HG02938 (cell line): Measurements from ENCODE around the gene ZNF367.
A peak's percentile ranks its signal among the peaks of the same experiment; 100 is the strongest.

ENCODE experiments used
- ATAC-seq: cut with Tn5 transposase; IDR thresholded peaks from one replicate; pipeline ENCODE4 v1.9.1; 2021; ENCODE audit warnings: mild to moderate bottlenecking, moderate library complexity; ENCODE audit not compliant: unreplicated experiment

The ZNF367 gene

DNA sequence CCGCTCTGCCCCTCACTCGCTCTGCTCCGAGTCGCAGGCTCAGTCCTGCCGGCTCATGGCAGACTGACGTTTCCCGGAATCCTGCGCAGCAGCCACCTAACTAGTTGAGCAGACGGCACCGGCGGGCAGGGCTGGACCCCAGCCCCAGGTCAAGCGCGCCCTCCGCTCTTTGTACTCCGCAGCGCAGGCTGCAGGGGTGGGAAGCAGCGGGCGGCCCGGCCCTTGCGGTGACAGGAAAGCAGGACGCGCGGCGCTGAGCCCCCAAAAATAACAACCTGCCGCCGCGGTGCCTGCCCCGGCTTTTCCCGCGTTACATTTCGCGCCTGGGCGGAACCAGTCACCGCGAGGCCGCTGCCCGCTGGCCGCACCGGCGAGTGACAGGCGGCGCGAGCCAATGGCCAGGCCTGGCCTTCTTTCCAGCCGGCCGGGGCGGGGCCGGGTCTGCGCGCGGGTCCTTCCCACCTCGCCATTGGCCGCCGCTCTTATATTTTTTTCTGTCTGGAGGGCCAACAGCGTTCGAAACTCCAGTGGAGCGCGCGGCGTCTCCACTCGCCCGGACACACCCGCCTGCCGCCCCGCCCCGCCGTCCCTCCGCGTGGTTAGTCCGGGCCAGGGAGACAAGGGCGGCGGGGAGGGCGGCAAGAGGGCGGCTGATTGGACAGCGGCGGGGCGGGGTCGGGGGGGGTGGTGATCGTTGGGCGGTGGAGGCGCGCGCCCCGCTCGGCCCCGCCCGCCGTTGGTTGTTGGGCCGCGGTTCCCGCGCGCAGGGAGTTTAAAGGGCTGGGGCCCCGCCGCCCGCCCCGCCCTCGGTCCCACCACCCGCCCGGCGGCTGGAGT is at the start of gene ZNF367:
Gene ZNF367, minus strand, starts transcription at position 288 of the 837 bp plus-strand sequence. CDS start 338 bp downstream, outside the sequence.
- ATAC-seq = peak; percentile 46

DNA sequence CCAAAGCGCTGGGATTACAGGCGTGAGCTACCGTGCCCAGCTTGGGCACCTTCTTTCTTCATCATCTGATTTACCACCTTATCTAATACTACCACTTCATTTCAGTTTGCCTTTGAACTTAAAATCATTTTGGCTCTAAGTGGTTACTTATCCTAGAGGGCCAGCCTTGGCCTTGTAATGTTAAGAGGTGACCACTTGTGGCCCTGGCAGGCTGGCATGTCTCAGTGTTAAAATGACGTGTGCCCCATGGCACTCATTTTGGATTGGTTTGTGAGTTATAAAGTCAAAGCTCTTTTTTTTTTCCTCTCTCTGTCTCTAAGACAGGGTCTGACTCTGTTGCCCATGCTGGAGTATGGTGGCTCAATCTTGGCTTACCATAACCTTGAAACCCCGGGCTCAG is 49.6 kb upstream of the ZNF367 start:
- no peak for ATAC-seq

DNA sequence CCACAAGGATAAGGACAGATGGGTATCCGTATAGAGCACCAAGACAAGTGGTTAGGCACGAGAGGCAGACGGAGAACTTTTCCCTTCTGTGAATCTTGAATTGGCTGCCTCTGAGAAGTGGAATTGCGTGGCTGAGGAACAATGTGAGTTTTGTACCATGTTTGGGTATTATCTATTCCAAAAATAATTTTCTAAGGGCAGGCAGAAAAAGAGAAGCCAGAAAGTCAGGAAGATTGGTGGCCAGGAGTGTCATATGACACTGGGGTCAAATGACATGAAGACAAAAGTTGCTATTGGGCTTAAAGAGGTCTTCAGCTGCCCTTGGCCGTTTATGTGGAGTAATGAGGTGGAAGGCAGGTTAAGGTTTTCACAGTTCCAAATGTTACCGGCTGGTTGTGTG is 46.3 kb upstream of the ZNF367 start:
- no peak for ATAC-seq

DNA sequence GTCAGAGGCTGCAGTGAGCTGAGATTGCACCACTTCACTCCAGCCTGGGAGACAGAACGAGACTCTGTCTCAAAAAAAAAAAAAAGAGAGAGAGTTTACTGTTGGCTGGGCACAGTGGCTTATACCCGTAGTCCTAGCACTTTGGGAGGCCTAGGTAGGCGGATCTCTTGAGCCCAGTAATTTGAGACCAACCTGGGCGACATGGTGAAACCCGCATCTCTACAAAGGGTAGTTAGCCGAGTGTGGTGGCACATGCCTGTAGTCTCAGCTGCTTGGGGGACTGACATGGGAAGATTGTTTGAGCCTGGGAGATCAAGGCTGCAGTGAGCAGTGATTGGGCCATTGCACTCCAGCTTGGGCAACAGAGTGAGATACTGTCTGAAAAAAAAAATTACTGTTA is 44.4 kb upstream of the ZNF367 start:
- ATAC-seq = no peak

DNA sequence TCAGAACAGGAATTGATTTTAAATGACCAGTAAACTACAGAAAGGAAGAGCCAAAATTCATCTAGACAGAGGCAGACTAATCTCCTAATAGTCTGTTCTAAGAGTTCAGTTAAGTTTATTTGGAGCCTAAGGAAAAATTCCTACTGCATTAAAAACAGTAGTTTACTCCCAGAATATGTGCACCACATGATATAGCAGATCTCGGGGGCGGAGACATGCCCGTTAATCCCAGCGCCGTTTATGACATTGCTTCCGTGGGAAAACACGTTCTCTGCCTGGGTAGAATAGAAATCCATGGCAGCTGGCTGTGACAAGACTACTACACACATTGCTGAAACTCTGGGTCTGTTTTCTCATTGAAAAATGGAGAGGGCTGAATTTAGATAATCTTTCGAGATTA is 43.2 kb upstream of the ZNF367 start:
- ATAC-seq = no peak

DNA sequence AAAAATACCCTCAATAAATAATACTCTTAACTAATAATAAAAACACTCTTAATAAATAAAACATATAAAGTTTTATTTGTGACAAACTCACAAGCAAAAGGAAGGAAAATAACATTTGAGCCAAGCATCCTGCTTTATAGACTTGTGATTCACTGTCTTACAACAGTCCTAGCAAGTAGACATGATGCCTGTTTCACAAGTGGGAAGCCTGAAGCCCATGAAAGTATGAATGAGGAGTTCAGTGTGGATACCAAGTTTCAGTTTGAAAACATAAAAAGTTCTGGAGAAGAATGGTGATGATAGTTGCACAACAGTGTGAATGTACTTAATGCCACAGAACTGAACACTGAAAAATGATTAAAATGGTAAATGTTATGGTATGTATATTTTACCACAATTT is 42.7 kb upstream of the ZNF367 start:
- ATAC-seq = no peak

DNA sequence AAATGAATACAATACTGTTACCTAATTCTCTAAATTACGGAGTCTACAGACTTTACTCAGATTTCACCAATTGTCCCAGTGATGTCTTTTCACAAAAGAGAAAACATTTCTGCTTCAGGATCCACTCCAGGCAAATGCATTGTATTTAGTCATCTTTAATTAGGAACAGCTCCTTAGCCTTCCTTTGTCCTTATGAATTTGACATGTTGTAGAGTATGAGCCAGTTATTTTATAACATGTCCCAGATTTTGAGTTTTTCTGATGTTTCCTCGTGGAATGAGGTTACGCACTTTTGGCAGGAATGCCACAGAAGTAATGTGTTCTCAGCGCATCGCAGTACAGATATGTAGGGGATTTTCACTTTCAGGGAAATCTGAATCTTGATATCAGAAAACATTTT is 42.3 kb upstream of the ZNF367 start:
- ATAC-seq = no peak

DNA sequence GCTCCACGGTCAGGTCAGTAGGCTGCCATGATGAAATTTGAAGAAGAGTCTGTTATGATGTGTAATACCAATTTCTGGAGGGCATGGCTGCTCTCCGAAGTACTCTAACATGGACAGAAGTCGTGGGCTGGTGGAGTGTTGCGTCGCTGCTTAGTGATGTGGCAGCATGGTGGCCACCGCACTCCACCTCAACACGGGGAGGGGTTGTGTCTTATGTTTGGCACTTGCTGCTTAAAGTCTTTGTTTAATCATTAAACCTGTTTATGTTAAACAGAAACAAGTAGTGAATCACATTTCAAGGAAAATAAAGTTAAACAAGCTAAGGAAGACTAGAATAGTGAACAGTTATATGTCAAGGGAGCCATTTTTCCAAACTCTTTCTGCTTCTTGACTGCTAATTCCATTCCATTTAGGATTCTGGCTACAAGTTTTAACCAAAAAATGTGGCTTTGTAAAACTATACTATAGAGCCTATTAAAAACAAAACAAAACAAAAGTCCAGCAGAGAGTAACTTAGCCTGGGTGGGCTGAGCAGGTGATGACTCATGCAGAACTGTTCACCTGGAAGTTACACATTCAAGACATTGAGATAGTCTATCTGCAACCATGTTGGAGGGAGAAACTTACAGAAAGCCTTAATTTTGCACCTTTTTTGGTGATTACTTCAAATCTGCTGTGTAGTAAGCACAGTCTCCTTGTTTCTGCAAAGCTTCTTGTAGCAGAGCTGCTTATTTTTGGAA is 41.3 kb upstream of the ZNF367 start:
- ATAC-seq = no peak

DNA sequence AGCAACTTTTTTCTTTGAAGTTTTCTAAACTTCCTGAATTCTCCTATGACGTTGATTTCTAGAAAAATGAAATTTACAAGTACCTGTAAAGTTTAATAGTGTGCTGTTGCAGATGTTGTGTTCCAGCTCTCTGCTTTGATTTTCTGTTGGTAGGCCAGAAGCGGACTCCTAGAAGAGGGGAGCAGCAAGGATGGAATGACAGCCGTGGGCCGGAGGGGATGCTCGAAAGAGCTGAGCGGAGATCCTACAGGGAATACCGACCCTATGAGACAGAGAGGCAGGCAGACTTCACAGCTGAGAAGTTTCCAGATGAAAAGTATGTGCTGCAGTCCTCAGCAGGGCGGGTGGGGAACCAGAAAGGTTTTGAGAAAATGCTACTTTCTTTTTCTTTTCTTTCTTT is 40.1 kb upstream of the ZNF367 start:
- no peak for ATAC-seq

DNA sequence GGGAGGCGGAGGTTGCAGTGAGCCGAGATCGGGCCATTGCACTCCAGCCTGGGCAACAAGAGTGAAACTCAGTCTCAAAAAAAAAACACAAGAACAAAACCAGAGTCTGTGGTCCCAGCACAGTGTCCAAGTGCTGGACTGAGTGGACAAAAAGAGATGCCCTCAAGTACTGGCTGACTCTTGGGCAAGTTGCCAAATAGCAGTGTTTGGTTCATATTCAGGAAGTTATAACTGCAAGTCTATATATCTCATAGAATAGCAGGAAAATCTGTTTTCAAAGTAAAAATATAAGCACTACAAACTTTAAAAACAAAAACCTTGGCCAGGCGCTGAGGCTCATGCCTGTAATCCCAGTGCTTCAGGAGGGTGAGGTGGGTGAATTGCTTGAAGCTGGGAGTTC is 39.1 kb upstream of the ZNF367 start:
- no peak for ATAC-seq

DNA sequence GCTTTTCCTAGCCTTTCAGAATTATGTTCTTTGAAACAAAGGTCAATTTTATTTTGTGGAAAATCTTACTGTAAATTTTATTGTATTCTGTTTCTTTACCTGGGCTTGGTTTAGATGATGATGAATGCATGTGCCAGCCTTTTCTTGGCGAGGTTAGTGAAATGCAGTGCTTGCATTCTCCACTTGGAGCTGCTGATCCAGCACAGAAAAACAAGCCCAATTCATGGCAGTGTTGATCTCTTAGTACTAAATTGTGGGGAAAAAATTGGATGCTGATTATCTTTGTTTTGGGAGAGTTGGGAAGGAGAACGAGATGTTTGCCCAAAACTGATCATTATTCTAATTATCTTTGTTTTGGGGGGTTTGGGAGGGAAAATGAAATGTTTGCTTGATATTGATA is 35.5 kb upstream of the ZNF367 start:
- ATAC-seq = no peak

DNA sequence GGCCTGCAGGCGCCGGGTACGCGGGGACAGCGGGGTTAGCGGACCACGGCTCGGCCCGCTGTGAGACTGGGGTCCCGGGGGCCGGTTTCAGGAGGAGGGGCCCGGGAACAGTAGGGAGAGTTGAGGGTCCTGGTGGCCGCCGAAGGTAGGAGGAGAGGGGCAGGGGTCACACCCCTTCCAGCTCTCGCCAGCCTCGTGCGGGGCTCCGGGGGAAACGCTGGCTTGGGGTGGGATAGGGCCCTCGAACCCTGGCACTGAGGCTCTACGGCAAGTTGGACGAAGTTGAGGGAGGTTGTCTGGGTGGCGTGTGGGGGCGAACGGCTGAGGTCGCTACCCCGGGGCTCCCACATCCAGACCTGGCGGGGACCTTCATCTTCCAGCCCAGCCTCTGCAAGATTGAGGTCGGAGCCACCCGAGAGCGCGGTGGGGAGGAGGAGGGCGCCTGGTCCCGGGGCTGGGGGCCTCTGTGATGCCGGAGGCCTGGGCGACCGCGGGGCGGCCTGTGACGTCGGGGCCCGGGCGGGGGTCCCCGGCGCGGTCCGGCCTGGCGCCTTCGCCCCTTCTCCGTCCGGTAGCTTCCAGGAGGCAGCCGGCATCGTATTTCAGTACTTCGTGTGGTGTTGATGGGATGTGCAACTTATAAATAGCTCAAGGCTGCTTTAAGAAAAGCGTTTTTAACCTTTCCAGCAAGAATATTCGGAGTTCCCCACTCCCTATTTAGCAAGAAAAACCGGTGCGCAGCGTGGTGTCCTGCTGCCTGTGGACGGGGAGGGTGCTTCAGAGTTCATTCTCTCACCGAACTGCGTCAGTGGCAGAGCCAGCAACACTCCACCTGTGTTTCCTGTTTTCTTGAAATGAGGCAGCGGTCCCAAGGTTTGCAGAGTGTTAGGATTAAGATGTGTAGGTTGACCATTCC is 32.7 kb upstream of the ZNF367 start:
- no peak for ATAC-seq

DNA sequence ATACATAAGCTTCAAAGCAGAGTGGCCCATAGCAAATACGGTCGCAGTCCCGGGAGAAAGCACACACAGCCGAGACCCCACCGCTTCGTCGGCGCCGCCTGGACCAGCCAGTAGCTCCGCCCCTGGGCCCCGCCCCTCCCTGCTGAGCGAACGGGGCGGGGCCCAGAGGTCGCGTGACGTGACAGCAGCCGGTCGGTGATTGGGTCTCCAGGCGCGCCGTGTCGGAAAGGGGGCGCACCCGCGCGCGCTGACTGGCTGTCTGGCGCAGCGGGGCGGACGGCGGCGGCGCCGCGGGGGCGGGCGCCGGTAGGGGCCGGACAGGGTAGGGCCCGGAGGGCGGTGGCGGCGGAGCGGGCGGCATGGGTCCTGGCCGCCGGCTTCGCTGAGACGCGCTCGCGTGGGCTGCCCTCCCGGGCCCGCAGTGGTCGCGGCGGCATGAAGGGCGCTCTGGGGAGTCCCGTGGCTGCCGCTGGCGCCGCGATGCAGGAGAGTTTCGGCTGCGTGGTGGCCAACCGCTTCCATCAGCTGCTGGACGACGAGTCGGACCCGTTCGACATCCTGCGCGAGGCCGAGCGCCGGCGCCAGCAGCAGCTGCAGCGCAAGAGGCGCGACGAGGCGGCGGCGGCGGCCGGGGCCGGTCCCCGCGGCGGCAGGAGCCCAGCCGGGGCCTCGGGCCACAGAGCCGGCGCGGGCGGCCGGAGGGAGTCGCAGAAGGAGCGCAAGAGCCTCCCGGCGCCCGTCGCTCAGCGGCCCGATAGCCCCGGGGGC is 31.9 kb upstream of the ZNF367 start, which contains the start of gene HABP4:
Gene HABP4, plus strand, starts transcription at position 325 of the 768 bp plus-strand sequence. Its CDS starts 111 bp downstream, at position 436.
- peak; percentile 90 for ATAC-seq

DNA sequence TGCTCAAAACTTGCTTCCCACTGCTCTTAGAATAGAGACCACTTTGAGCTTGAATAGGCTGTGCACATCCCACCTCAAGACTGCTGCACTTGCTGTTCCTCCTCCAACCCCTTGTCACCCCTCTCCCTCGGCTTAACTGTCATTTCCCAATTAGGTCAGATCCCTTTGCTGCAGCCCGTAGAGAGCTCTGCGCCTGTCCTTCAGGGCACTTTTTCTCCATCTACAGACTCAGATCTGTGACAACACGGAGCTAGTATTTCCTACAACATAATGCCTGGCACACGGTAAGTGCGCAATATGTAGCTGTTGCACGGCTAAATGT is 31.3 kb upstream of the ZNF367 start:
- peak; percentile 32 for ATAC-seq

DNA sequence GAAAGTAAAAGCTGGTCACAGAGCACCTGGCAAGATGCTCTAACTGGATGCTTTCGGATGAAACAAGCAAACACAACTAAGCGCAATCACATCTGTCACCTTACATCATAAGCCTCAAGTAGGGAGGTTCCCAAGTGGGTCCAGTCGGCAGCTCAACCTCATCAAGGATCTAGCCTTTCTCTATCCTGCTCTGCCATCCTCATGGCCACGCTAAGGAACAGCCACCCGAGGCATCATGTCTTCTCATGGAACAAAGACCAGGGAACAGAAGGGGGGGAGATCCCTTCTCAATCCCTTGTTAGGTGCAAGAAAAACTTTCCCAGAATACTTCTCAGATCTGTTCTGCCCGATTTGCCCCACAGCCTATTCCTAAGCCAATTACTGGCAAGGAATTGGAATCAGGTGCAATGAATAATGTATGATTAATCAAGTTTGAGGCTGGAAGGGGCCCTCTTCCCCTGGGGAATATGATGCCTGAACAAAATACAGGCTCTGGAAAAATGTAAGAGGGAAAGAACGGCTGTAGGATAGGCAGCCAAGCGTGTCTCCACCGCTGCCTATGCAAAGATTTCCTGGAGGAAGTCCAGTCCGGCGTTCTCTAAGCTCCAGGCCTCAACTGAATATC is 30.5 kb upstream of the ZNF367 start:
- no peak for ATAC-seq

DNA sequence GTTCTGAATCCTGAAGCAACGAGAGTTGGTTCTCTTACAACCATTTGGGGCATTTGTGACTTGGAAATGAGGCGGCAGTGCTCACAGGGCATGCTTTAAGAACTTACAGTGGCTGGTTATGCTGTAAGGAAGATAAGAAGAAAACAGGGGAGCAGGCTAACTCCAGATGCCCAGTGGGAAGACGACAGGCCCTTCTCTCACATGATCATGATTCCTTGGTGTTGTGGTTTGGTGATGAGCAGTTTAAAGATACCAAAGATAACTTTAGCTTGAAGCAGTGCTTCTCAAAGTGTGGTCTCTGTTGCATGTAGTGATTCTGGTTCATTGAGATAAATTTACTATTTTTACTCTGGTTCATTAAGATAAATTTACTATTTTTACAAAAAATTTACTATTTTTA is 29.2 kb upstream of the ZNF367 start:
- ATAC-seq = no peak

DNA sequence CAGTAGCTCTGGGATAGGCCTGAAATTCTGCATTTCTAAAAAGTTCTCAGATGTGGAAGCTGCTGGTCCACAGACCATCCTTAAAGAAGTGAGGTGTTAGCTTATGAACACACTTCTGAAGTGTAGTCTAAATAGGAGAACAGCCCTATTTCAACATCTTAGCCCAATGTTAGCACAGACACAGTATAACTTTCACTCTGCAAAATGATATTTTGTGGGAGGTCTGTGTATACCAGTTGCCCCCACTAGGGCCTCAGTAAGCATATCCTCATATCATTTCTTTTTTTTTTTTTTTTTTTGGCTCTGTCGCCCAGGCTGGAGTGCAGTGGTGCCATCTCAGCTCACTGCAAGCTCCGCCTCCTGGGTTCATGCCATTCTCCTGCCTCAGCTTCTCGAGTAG is 24.3 kb upstream of the ZNF367 start:
- no peak for ATAC-seq

DNA sequence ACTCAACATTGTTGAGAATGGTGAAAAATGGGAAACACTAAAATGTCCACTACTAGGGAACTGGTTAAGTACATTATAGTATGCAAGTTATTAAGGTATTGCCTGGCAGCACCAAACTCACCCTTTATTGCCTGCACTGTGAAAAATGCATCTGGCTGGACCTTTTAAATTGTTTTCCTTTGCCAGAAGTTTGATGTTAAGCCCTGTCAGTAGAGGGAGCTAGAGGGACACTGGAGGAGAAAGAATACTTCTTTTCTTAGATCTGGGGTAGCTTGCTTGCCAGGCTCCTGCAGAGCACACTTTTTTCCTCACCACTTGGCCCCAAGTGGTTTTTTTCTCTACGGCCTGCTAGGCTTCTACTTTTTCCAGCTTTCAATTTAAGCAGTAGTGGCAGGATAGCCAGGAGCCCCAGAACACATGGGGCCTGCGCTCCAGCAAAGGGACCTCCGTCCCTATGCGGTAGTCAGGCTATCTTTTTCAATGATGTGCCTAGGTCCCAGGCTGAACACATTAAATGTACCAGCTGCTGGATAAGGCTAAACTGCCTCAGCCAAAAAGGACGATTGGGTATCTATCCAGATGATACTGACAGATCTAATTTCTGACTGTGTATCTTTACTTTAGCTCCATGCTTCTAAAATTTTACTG is 23.8 kb upstream of the ZNF367 start:
- ATAC-seq = no peak

DNA sequence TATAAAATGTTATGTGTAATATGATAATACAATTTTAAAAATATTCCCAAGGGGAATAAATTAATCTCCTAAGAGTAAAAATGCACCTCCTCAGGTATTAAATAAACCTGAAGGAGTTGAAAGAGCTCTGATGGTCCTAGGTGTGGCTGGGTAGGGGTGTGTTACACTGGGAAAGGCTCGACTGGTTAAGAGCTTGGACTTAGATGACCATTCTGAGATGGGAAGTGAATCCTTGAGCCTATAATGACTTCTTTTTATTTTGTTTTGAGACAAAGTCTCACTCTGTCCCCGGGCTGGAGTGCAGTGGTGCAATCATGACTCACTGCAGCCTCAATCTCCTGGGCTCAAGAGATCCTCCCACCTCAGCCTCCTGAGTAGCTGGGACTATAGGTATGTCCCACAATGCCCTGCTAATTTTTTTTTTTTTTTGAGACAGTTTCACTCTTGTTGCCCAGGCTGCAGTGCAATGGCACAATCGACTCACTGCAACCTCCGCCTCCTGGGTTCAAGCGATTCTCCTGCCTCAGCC is 22.6 kb upstream of the ZNF367 start:
- no peak for ATAC-seq
